Progenitor cell of endocrine pancreas (in vitro differentiated cells): ENCODE data around the gene CHTF18. TPM values are rescaled to one million over a fixed set of nuclear protein-coding genes. Genes with fewer than 3 reads are reported as not detected.

ENCODE experiments used
- DNase-seq: peaks from one replicate; pipeline ENCODE4 v3.0.0; 2021; ENCODE audit warnings: low spot score; ENCODE audit not compliant: unreplicated experiment
- H3K27ac Mint-ChIP-seq: 2 replicates; pipeline ENCODE4 v1.8.0; 2021; ENCODE audit warnings: mild to moderate bottlenecking, moderate library complexity, mixed read lengths
- H3K27me3 Mint-ChIP-seq: 2 replicates; pipeline ENCODE4 v1.8.0; 2021; ENCODE audit warnings: mixed read lengths
- H3K36me3 Mint-ChIP-seq: 2 replicates; pipeline ENCODE4 v1.8.0; 2022; ENCODE audit warnings: mixed read lengths; ENCODE audit not compliant: insufficient read depth
- H3K4me1 Mint-ChIP-seq: 2 replicates; pipeline ENCODE4 v1.8.0; 2021; ENCODE audit warnings: low read depth, mixed read lengths
- H3K4me3 Mint-ChIP-seq: 2 replicates; pipeline ENCODE4 v1.8.0; 2021; ENCODE audit warnings: low read depth, mild to moderate bottlenecking, moderate library complexity, mixed read lengths
- H3K9me3 Mint-ChIP-seq: 2 replicates; pipeline ENCODE4 v1.8.0; 2021; ENCODE audit warnings: low read depth, mixed read lengths
- CTCF ChIP-seq: fragments of 200-600 bp; sonication (generic); IDR thresholded peaks from one replicate; pipeline ENCODE4 v1.5.0; 2021; ENCODE audit warnings: antibody characterized with exemption, mild to moderate bottlenecking; ENCODE audit not compliant: unreplicated experiment
- total RNA-seq: library from RNA; stranded (reverse); gene quantifications from 2 replicates; pipeline ENCODE4 v1.2.1, GENCODE V29; 2021

Gene CHTF18
- total RNA-seq, 1 donor from 2014 or later: 99.3 TPM

GRCh38 chr16:778909-779527 lies 9.4 kb upstream of the CHTF18 start:
- no peak for DNase-seq
- no peaks in the 10 kb centered on the region for H3K9me3 Mint-ChIP-seq

GRCh38 chr16:779561-779960 lies 8.9 kb upstream of the CHTF18 start:
- Mint-ChIP-seq H3K9me3 (no peaks in the 10 kb centered on the region), H3K36me3 (no peaks in the 10 kb centered on the region), H3K4me3 (no peak overlapping the region), H3K27ac (no peak overlapping the region), H3K4me1 (no peaks in the 10 kb centered on the region), H3K27me3 (peaks cover 11% of the 10 kb centered on the region)
- DNase-seq: no peak
- TF ChIP-seq CTCF: no peak

More at GRCh38 chr16:778909-779527, 9.4 kb upstream of the CHTF18 start:
- H3K36me3 Mint-ChIP-seq: no peaks in the 10 kb centered on the region
- H3K4me1 Mint-ChIP-seq: no peaks in the 10 kb centered on the region
- H3K27me3 Mint-ChIP-seq: peaks cover 11% of the 10 kb centered on the region
- H3K27ac Mint-ChIP-seq: no peak overlapping the region
- TF ChIP-seq CTCF: no peak
- H3K4me3 Mint-ChIP-seq: no peak overlapping the region

- no peaks in the 10 kb centered on the region for H3K4me1 Mint-ChIP-seq
- no peak for TF ChIP-seq CTCF
- no peaks in the 10 kb centered on the region for H3K9me3 Mint-ChIP-seq
- peaks cover 11% of the 10 kb centered on the region for H3K27me3 Mint-ChIP-seq
- no peak overlapping the region for H3K27ac Mint-ChIP-seq
- H3K36me3 Mint-ChIP-seq: peaks cover 2% of the 10 kb centered on the region
- DNase-seq: no peak
- H3K4me3 Mint-ChIP-seq: no peak overlapping the region
These were observed 8.1 kb upstream of the CHTF18 start for GRCh38 chr16:780296-780695.

GRCh38 chr16:781346-782010 lies 6.9 kb upstream of the CHTF18 start:
- peaks cover 11% of the 10 kb centered on the region for H3K27me3 Mint-ChIP-seq
- no peak overlapping the region for H3K4me3 Mint-ChIP-seq
- no peak for TF ChIP-seq CTCF
- H3K27ac Mint-ChIP-seq: no peak overlapping the region
- no peaks in the 10 kb centered on the region for H3K9me3 Mint-ChIP-seq
- DNase-seq: no peak
- H3K4me1 Mint-ChIP-seq: no peaks in the 10 kb centered on the region
- peaks cover 2% of the 10 kb centered on the region for H3K36me3 Mint-ChIP-seq

GRCh38 chr16:782258-782657 lies 6.2 kb upstream of the CHTF18 start:
- TF ChIP-seq CTCF: no peak
- no peak overlapping the region for H3K4me3 Mint-ChIP-seq
- no peaks in the 10 kb centered on the region for H3K9me3 Mint-ChIP-seq
- no peak overlapping the region for H3K27ac Mint-ChIP-seq
- H3K36me3 Mint-ChIP-seq: peaks cover 2% of the 10 kb centered on the region
- DNase-seq: no peak
- H3K4me1 Mint-ChIP-seq: no peaks in the 10 kb centered on the region
- peaks cover 11% of the 10 kb centered on the region for H3K27me3 Mint-ChIP-seq
